Endometrial microvascular endothelial cells (primary cell): ENCODE data around the gene DLX3. TPM values are rescaled to one million over a fixed set of nuclear protein-coding genes. Genes with fewer than 3 reads are reported as not detected.
"Not testable (repeated sequence)": the region's sequence is repeated elsewhere in the genome, so short reads cannot be mapped to it uniquely, and the experiment has no call there.

Experiments used
- in situ Hi-C: cut with HindIII; loops from 2 replicates; pipeline ENCODE4 v1.10.0; 2017; ENCODE audit warnings: low sequenced_read_pairs, low pct_unique_long_range_greater_than_20kb; ENCODE audit errors: inconsistent ontology term
- total RNA-seq: library from RNA; depleted of rRNA; stranded (reverse); fragments of >200 nt; gene quantifications from one replicate; pipeline ENCODE4 v1.2.3, GENCODE V29; 2015; ENCODE audit errors: inconsistent ontology term

DLX3 gene
- not detected for total RNA-seq

GRCh38 chr17:49995055-49995738 lies at the start of gene DLX3:
Gene DLX3, minus strand, starts transcription at chr17:49995224. Its CDS starts 226 bp downstream, at chr17:49994998.
- in situ Hi-C loops: no loop called here

DNA sequence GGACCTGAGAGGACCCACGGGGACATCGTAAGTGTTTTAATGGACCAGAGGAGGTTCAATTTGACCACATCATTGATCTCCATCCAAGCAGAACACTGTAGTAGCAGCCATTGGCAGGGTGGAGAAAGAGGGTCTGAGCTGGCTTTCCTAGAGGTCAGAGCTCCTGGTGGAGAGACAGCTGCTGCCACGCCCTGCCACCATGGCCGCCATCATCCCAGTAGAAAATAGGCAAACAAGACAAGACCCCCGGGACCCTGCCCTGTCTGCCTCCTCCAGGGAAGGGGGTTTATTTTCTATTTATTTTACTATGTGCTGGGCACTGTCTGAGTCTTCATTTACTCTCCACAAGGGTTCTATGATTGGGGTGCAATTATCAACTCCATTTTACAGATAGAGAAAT lies 49.5 kb upstream of the DLX3 start:
- in situ Hi-C loops: no loop called here

GRCh38 chr17:50043290-50044148 lies 48.5 kb upstream of the DLX3 start:
- in situ Hi-C loops: no loop called here

- in situ Hi-C loops: no loop called here
Observed at GRCh38 chr17:50042211-50042610, 47.2 kb upstream of the DLX3 start.

- in situ Hi-C loops: not testable (repeated sequence)
Observed at GRCh38 chr17:50040496-50040895, 45.5 kb upstream of the DLX3 start.

DNA sequence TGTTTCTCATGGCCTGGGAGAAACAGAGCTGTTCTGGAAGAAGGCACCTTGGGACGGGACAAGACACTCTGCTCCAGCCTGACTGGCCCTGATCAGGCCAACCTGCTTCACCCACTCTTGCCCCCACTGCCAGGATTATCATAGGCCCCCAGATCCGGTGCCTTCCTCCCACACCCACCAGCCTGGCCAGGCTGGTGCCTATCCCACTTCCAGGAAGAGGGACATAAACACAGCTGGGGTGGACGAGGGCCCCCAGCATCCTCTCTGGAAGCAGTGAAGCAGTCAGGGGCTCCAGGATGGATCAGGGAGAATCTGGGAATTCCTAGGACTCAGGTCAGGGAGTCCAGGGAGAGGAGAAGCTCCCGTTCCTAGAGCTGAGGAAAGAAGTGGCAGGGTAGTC lies 44.0 kb upstream of the DLX3 start:
- in situ Hi-C loops: no loop called here

DNA sequence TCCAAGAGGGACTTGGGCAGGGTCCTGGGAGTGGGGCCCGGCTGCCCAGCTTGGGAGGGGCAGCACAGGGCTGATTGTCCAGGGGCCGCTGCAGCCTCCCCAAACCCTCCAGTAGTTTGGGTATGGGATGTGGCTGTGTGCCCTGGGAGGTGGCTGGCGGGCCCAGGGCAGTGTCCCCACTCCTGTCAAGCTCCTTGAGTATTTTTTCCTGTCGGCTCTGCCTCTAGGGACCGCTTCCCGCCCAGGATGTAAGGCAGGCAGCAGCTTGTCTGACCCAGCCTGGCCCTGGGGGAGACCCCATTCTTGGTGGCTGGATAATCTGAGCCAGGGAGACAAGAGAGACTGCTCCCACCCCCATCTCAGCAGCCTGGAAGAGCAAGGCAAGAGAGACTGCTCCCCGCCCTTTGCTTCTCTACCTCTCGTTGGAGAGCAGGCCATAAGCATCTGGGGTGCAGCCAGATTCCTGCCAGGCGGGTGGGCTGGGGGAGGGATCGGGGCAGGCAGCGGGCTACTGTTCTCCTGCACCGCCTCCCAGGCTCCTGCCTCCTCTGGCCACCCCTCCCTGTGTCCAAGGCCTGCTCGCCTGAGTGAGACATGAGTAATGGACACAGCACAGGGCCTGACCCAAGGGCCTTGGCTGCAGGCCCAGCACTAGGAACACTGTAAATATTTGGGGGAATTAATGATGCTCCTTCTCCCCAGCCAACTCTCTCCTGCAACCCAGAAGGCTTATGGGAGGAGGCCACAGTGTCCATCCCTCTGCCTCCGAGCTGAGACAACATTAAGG lies 42.5 kb upstream of the DLX3 start:
- in situ Hi-C loops: no loop called here

GRCh38 chr17:50036455-50037261 lies 41.6 kb upstream of the DLX3 start:
- in situ Hi-C loops: no loop called here

- in situ Hi-C loops: no loop called here
Observed at GRCh38 chr17:50035945-50036344, 40.9 kb upstream of the DLX3 start.

DNA sequence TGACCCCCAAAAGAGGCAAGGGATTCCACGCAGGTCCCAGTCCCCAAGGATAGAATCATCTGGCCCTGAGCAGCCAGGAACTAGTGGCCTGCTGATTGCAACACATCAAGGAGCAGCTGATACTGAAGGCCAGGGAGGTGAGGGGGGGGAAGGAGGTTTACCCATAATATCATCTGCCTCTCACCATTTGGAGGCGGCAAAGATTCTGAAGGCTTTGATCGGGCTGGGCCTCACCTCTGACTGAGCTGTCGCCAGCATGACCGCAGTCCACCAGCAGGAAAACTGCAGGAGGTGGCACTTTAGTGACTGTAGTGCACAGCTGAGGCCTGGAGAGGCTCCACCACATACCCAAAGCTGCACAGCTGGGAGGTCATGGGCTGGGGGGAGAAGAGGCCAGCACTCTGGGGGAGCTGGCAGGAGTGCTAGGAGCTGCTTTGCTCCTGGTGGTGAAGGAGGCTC lies 40.4 kb upstream of the DLX3 start:
- in situ Hi-C loops: no loop called here

- in situ Hi-C loops: no loop called here
Observed at GRCh38 chr17:50034498-50035364, 39.7 kb upstream of the DLX3 start.

DNA sequence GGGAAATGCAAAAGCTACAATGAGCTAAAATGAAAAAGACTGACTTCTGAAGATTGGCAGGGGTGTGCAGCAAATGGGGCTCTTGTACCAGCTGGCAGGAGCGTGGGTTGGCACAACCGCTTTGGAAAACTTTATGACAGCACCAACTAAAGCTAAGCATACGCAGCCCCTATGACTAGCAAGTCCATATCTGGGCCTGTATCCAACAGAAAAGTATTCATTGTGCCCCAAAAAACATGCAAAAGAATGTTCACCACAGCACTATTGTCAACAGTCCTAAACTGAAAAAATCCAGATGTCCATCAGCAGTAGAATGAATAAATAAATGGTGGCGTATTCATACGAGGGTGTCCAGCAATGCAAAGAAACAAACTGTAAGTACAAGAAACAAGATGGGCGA lies 38.3 kb upstream of the DLX3 start:
- in situ Hi-C loops: no loop called here

- in situ Hi-C loops: no loop called here
Observed at GRCh38 chr17:50029185-50029584, 34.2 kb upstream of the DLX3 start.

DNA sequence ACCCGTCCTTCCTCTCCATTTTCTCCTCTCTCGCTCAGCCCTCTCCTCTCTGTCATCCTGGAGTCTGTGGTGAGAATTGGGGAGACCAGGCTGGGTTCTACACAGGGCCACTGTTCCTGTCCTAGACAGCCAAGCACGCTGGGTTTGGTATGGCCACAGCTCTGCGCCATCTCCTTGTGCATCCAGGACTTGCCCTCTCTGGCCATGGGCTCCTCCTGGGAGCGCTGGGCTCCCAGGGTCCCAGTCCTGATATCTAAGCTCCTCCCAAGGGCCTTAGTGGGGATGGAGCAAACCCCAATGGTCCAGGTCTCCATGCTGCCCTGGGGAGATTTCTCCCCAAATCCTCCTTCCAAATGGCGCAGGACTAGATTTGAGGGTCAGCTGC lies 33.7 kb upstream of the DLX3 start:
- in situ Hi-C loops: no loop called here

GRCh38 chr17:50027881-50028735 lies 33.1 kb upstream of the DLX3 start:
- in situ Hi-C loops: no loop called here

DNA sequence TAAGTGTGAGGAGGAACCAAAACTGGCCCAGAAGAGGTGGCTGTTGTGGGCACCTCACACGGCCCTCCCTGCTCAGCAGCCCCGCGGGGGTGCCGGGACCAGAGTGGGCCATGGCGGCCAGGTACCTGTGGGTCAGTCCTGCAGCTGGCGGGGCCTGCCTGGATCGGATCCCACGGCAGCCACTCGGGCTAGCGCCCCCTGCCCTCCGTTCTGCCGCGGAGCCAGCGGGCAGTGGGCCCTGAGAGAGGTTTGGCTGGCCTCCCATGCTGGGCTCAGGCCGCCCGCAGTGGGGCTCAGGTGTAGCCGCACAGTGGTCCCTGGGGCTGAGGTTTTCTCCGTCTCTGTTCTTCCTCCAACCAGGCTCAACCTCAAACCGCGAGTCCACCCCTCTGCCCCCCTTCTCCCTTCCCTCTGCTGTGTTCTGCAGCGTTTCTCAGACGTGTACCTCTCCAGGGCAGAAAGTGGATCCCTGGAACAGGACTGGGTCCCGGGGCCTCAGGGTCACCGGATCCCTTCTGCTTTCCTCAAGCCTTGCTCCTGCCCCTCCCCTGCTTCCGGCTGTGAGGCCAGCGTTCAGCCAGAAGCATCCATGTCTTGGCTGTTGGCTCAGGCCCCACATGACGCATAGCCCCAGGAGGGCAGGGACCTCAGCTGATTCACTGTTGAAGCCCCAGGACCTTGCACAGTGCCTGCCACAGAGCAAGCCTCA lies 32.3 kb upstream of the DLX3 start:
- in situ Hi-C loops: no loop called here

- in situ Hi-C loops: no loop called here
Observed at GRCh38 chr17:50026837-50027171, 31.8 kb upstream of the DLX3 start.
